ENCODE results near the gene DNPH1. TPM values are rescaled to one million over a fixed set of nuclear protein-coding genes. Genes with fewer than 3 reads are reported as not detected.

The DNPH1 gene
- total RNA-seq, 3 donors from 2014 or later = 46.5 to 61.1 (median 53.7) TPM

DNA sequence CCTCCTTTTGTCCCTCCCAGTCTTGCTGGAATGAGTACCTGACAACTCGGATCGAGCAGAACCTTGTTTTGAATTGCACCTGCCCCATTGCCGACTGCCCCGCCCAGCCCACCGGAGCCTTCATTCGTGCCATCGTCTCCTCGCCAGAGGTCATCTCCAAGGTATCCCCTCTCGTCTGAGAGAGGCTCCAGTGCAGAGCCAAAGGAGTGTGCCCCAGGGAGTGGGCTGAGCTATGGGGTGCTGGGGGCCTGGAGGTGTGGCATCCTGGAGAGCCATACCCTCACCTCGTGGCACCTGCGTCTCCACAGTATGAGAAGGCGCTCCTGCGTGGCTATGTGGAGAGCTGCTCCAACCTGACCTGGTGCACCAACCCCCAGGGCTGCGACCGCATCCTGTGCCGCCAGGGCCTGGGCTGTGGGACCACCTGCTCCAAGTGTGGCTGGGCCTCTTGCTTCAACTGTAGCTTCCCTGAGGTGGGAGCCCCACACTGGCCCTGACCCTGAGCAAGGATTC is 8.8 kb downstream of the DNPH1 start:
- no peak for DNase-seq (ENCODE audit: low spot score in 2 of 2)
- TF ChIP-seq POLR2A (IDR thresholded peaks at IDR 0.05) (no peak), POLR2AphosphoS5 (IDR thresholded peaks at IDR 0.05) (no peak)
- TF ChIP-seq, protein P1, sequence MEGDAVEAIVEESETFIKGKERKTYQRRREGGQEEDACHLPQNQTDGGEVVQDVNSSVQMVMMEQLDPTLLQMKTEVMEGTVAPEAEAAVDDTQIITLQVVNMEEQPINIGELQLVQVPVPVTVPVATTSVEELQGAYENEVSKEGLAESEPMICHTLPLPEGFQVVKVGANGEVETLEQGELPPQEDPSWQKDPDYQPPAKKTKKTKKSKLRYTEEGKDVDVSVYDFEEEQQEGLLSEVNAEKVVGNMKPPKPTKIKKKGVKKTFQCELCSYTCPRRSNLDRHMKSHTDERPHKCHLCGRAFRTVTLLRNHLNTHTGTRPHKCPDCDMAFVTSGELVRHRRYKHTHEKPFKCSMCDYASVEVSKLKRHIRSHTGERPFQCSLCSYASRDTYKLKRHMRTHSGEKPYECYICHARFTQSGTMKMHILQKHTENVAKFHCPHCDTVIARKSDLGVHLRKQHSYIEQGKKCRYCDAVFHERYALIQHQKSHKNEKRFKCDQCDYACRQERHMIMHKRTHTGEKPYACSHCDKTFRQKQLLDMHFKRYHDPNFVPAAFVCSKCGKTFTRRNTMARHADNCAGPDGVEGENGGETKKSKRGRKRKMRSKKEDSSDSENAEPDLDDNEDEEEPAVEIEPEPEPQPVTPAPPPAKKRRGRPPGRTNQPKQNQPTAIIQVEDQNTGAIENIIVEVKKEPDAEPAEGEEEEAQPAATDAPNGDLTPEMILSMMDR (IDR thresholded peaks at IDR 0.05) = no peak
- no peaks in the 10 kb centered on the region for H3K36me3 ChIP-seq
- H3K27ac ChIP-seq = no peak overlapping the region
- no peak overlapping the region for H3K4me3 ChIP-seq
- no peaks in the 10 kb centered on the region for H3K27me3 ChIP-seq
- no peaks in the 10 kb centered on the region for H3K9me3 ChIP-seq
- intact Hi-C loops (cut with DNase I; ENCODE audit: low total_unique reads) = no loop called here
- H3K4me1 ChIP-seq = peaks cover 0 to 4% of the 10 kb centered on the region in 2 donors

DNA sequence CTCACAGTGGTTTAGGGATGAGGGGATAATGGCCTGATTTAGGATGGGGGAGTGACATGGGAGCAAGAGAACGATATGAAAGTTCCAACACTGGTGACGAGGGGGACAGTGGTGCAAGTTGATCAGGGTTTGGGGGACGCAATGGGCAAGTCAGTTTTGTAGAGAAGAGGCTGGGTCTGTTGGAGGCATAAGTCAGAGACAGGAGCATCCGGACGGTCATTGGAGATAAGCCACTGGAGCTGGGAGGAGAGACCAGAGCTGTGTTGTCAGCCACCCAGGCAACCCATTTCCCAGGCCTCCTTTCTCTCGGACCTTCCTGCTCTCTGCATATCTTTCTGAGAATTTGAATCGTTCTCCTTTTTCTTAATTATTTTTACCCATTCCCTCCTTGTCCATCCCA is 9.5 kb downstream of the DNPH1 start:
- Histone ChIP-seq H3K9me3 (no peaks in the 10 kb centered on the region), H3K27me3 (no peaks in the 10 kb centered on the region), H3K4me1 (peaks cover 0 to 4% of the 10 kb centered on the region in 2 donors), H3K36me3 (no peaks in the 10 kb centered on the region), H3K27ac (no peak overlapping the region), H3K4me3 (no peak overlapping the region)
- DNase-seq (ENCODE audit: low spot score in 2 of 2) = no peak
- intact Hi-C loops (cut with DNase I; ENCODE audit: low total_unique reads) = no loop called here
- TF ChIP-seq POLR2A (IDR thresholded peaks at IDR 0.05) = no peak
- no peak for TF ChIP-seq POLR2AphosphoS5 (IDR thresholded peaks at IDR 0.05)
- TF ChIP-seq, protein P1 (IDR thresholded peaks at IDR 0.05) = no peak

- Histone ChIP-seq H3K4me3 (no peak overlapping the region), H3K9me3 (no peaks in the 10 kb centered on the region), H3K4me1 (peaks cover 0 to 4% of the 10 kb centered on the region in 2 donors), H3K27ac (no peak overlapping the region), H3K36me3 (no peaks in the 10 kb centered on the region), H3K27me3 (no peaks in the 10 kb centered on the region)
- no peak for DNase-seq (ENCODE audit: low spot score in 2 of 2)
- intact Hi-C loops (cut with DNase I; ENCODE audit: low total_unique reads) = no loop called here
- TF ChIP-seq, protein P1 (IDR thresholded peaks at IDR 0.05) = no peak
- TF ChIP-seq POLR2AphosphoS5 (IDR thresholded peaks at IDR 0.05) (no peak), POLR2A (IDR thresholded peaks at IDR 0.05) (no peak)
Measured at GRCh38 chr6:43219119-43219518, 10.2 kb downstream of the DNPH1 start.

GRCh38 chr6:43217351-43217750 is 11.9 kb downstream of the DNPH1 start:
- Histone ChIP-seq H3K27ac (no peak overlapping the region), H3K9me3 (no peaks in the 10 kb centered on the region), H3K4me1 (peaks cover 0 to 4% of the 10 kb centered on the region in 2 donors), H3K27me3 (no peaks in the 10 kb centered on the region), H3K36me3 (no peaks in the 10 kb centered on the region), H3K4me3 (no peak overlapping the region)
- intact Hi-C loops (cut with DNase I; ENCODE audit: low total_unique reads) = no loop called here
- no peak for DNase-seq (ENCODE audit: low spot score in 2 of 2)
- TF ChIP-seq, protein P1 (IDR thresholded peaks at IDR 0.05) = no peak
- no peak for TF ChIP-seq POLR2AphosphoS5 (IDR thresholded peaks at IDR 0.05)
- no peak for TF ChIP-seq POLR2A (IDR thresholded peaks at IDR 0.05)

DNA sequence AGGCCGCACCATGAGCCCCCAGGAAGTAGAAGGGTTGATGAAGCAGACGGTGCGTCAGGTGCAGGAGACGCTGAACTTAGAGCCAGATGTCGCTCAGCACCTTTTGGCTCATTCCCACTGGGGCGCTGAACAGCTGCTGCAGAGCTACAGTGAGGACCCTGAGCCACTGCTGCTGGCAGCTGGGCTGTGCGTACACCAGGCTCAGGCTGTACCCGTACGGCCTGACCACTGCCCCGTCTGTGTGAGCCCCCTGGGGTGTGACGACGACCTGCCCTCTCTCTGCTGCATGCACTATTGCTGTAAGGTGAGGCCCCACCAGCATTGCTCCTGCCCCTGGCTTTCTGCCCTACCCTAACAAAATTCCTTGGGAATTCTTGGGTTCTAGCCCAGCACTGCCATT is 13.1 kb downstream of the DNPH1 start:
- peaks cover 0 to 1% of the 10 kb centered on the region in 2 donors for H3K4me1 ChIP-seq
- TF ChIP-seq POLR2A (IDR thresholded peaks at IDR 0.05) = no peak
- TF ChIP-seq POLR2AphosphoS5 (IDR thresholded peaks at IDR 0.05) = no peak
- TF ChIP-seq, protein P1 (IDR thresholded peaks at IDR 0.05) = no peak
- intact Hi-C loops (cut with DNase I; ENCODE audit: low total_unique reads) = loop anchor here (1.0 kb wide), 1 partner anchor 37 kb away; no protein-coding TSS in a partner anchor
- no peaks in the 10 kb centered on the region for H3K9me3 ChIP-seq
- no peak for DNase-seq (ENCODE audit: low spot score in 2 of 2)
- no peaks in the 10 kb centered on the region for H3K27me3 ChIP-seq
- H3K4me3 ChIP-seq = no peak overlapping the region
- no peak overlapping the region for H3K27ac ChIP-seq
- H3K36me3 ChIP-seq = no peaks in the 10 kb centered on the region

All from breast epithelium (tissue), 4 donors.